HCT116 (cell line): ENCODE measurements around the gene APPL1.

Experiments
- ATF3 ChIP-seq: IDR thresholded peaks from 2 replicates; pipeline ENCODE4 v1.6.1; 2012
- CEBPB ChIP-seq: IDR thresholded peaks from 2 replicates; pipeline ENCODE4 v1.6.1; 2012; ENCODE audit warnings: low read depth
- CTCF ChIP-seq, 3 experiments: fragments of 200-600 bp in 1 of 3; sonication (generic) in 1 of 3; IDR thresholded peaks in 2 of 3; conservative IDR thresholded peaks in 1 of 3; 2 replicates each; pipeline ENCODE4 v1.5.1; 2012 to 2017; ENCODE audit warnings: low read depth in 2 of 3, low read length in 2 of 3, antibody characterized with exemption in 1 of 3, borderline replicate concordance in 1 of 3, control low read depth in 1 of 3, mild to moderate bottlenecking in 1 of 3, mixed read lengths in 1 of 3, mixed run types in 1 of 3, moderate library complexity in 1 of 3; ENCODE audit not compliant: insufficient read depth in 1 of 3
- EGR1 ChIP-seq: IDR thresholded peaks from 2 replicates; pipeline ENCODE4 v1.6.1; 2012; ENCODE audit warnings: low read depth
- EZH2 ChIP-seq: fragments of 200-600 bp; sonication (generic); IDR thresholded peaks from 2 replicates; pipeline ENCODE4 v1.6.1; 2017; ENCODE audit warnings: antibody characterized with exemption, mixed run types
- JUND ChIP-seq: IDR thresholded peaks from 2 replicates; pipeline ENCODE4 v1.6.1; 2012
- POLR2A ChIP-seq: IDR thresholded peaks from 2 replicates; pipeline ENCODE4 v1.7.0; 2011; ENCODE audit warnings: borderline replicate concordance; ENCODE audit not compliant: insufficient read depth, insufficient read length; ENCODE audit errors: extremely low read depth
- POLR2AphosphoS5 ChIP-seq: IDR thresholded peaks from 2 replicates; pipeline ENCODE4 v1.6.1; 2011; ENCODE audit warnings: mild to moderate bottlenecking, low read depth, low read length, moderate library complexity
- SIN3A ChIP-seq: IDR thresholded peaks from 2 replicates; pipeline ENCODE4 v1.6.1; 2012; ENCODE audit warnings: low read depth
- SP1 ChIP-seq: IDR thresholded peaks from 2 replicates; pipeline ENCODE4 v1.6.1; 2012; ENCODE audit warnings: low read depth
- ZFX ChIP-seq: fragments of 450-650 bp; IDR thresholded peaks from 2 replicates; pipeline ENCODE4 v1.6.1; 2017
- TF ChIP-seq, protein P1 (sequence below): IDR thresholded peaks from 2 replicates; pipeline ENCODE4 v1.6.1; 2012
- TF ChIP-seq, protein P2 (sequence below): IDR thresholded peaks from 2 replicates; pipeline ENCODE4 v1.6.1; 2011; ENCODE audit warnings: mild to moderate bottlenecking, low read length, moderate library complexity; ENCODE audit not compliant: insufficient replicate concordance; ENCODE audit errors: extremely low read depth

DNA sequence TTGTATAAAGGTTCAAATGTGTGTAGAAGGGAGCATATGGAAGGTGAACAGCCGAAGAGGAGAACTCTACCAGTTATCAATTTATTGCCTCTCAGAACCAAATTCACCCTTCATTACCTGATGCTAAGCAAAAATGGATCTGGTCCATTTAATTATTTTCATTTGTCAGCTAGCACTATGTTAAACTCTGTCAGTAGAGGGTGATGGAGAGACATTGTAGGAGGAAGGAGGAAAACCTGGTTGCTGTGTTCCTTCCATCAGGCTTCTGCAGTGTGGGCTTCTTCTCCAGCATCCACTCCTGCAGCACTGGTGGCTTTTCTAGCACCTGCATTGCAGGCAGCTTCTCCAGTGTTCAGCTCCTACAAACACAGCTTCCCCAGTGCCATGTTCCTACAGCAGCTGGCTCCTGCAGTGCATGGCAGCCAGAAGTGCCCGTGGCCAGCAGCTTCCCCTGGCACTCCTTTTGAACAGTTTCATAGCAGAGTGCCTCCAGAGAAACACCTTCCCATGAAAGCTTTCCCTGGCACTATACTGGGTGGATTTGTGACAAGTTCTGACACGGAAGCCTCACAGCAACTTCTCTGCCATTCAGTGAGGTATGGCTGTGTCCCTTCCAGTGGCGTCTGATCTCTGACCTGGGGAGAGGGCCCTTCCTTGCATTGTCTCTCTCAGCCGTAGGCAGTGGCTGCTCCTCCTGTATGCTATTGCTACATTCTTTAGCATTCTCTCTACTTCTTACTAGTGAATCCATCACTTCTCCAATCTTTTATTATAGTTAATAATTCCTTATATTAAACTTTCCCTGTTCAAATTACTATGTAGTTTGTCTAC lies 47.7 kb upstream of the APPL1 start:
- TF ChIP-seq POLR2A, result no peak
- TF ChIP-seq EGR1, result no peak
- no peak for TF ChIP-seq EZH2
- no peak for TF ChIP-seq POLR2AphosphoS5
- no peak for TF ChIP-seq ZFX
- TF ChIP-seq, protein P1, sequence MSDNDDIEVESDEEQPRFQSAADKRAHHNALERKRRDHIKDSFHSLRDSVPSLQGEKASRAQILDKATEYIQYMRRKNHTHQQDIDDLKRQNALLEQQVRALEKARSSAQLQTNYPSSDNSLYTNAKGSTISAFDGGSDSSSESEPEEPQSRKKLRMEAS, result no peak
- peak; percentile 42 to 52 (median 43); a peak in 5 of 6 replicates for TF ChIP-seq CTCF (IDR thresholded peaks at IDR 0.05 in 2 of 3, conservative IDR thresholded peaks at IDR 0.05 in 1 of 3; ENCODE audit: borderline replicate concordance in 1 of 3, insufficient read depth in 1 of 3, low read depth in 2 of 3, low read length in 2 of 3)
- TF ChIP-seq SIN3A, result no peak
- no peak for TF ChIP-seq JUND
- no peak for TF ChIP-seq CEBPB
- TF ChIP-seq ATF3, result no peak
- no peak for TF ChIP-seq SP1
- TF ChIP-seq, protein P2, sequence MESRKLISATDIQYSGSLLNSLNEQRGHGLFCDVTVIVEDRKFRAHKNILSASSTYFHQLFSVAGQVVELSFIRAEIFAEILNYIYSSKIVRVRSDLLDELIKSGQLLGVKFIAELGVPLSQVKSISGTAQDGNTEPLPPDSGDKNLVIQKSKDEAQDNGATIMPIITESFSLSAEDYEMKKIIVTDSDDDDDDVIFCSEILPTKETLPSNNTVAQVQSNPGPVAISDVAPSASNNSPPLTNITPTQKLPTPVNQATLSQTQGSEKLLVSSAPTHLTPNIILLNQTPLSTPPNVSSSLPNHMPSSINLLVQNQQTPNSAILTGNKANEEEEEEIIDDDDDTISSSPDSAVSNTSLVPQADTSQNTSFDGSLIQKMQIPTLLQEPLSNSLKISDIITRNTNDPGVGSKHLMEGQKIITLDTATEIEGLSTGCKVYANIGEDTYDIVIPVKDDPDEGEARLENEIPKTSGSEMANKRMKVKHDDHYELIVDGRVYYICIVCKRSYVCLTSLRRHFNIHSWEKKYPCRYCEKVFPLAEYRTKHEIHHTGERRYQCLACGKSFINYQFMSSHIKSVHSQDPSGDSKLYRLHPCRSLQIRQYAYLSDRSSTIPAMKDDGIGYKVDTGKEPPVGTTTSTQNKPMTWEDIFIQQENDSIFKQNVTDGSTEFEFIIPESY, result no peak
